Measurements from ENCODE around the gene LEFTY2.
"Not testable (repeated sequence)": the region's sequence is repeated elsewhere in the genome, so short reads cannot be mapped to it uniquely, and the experiment has no call there.

LEFTY2 gene

DNA sequence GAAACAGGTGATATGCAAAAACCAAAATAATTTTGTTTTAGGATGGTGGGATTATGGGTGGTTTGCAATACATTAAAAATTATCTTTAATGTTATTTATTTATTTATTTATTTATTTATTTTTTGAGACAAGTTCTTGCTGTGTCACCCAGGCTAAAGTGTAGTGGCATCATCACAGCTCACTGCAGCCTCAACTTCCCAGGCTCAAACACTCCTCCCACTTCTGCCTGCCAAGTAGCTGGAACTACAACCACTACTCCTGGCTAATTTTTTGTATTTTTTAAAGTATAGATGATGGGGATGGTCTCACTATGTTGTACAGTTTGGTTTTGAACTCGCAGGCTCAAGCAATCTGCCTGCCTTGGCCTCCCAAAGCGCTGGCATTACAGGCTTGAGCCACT, 10.5 kb downstream of the LEFTY2 start:
- Mint-ChIP-seq H3K27me3 (no peaks in the 10 kb centered on the region), H3K4me1 (ENCODE audit: low read depth) (peaks cover 6% of the 10 kb centered on the region), H3K4me3 (no peak overlapping the region), H3K9me3 (no peaks in the 10 kb centered on the region), H3K27ac (no peak overlapping the region), H3K36me3 (ENCODE audit: low read depth) (no peaks in the 10 kb centered on the region)
- intact Hi-C loops (cut with micrococcal nuclease), result no loop called here

DNA sequence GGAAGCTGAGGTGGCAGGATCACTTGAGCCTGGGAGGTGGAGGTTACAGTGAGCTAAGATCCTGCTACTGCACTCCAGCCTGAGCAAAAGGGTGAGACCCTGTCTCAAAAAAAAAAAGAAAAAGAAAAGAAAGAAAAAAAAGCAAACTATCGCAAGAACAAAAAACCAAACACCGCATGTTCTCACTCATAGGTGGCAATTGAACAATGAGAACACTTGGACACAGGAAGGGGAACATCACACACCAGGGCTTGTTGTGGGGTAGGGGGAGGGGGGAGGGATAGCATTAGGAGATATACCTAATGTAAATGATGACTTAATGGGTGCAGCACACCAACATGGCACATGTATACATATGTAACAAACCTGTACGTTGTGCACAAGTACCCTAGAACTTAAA, 11.6 kb downstream of the LEFTY2 start:
- H3K27ac Mint-ChIP-seq; H3K4me3 Mint-ChIP-seq; H3K9me3 Mint-ChIP-seq; H3K4me1 Mint-ChIP-seq (ENCODE audit: low read depth); intact Hi-C loops (cut with micrococcal nuclease); H3K27me3 Mint-ChIP-seq; H3K36me3 Mint-ChIP-seq (ENCODE audit: low read depth): not testable (repeated sequence)

DNA sequence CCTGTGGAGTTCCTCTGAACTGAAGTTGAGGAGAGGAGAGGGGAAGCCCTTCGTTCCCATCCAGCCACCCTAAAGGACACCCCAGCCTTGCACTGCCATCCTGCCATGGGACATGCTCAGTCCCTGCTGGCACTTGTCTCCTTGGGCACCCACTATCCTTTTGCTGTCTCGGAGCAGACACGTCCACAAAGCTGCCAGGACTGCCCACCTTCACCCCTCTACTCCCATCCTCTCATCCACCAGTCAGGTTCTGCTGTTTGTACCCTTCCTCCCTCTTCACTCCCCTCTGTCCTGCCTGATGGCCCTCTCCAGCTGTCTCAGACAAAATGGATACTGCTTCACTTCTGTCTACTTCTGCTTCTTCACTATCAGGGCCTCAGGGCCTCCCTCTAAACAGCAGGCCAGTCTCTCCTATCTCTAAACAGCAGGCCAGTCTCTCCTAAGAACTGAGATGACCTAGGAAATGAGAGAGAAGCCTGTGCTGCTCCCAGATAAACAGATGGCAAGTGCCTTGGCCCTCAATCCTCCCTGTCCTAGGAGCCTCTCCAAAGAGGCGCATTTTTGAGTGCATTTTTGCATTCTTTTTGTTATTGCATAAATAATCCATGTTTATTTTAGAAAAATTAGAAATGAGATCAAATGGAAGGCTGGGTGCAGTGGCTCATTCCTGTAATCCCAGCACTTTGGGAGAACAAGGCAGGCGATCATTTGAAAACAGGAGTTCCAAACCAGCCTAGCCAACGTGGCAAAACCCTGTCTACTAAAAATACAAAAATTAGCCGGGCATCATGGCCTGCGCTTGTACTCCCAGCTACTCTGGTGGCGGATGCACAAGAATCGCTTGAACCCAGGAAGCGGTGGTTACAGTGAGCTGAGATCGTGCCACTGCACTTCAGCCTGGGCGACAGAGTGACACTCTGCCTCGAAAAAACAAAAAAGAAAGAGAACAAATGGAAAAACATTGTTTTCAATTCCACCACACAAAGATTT, 12.5 kb downstream of the LEFTY2 start:
- Mint-ChIP-seq H3K4me3 (no peak overlapping the region), H3K27me3 (no peaks in the 10 kb centered on the region), H3K4me1 (ENCODE audit: low read depth) (peaks cover 7% of the 10 kb centered on the region), H3K36me3 (ENCODE audit: low read depth) (peaks cover 8% of the 10 kb centered on the region), H3K9me3 (no peaks in the 10 kb centered on the region), H3K27ac (no peak overlapping the region)
- intact Hi-C loops (cut with micrococcal nuclease), result no loop called here

DNA sequence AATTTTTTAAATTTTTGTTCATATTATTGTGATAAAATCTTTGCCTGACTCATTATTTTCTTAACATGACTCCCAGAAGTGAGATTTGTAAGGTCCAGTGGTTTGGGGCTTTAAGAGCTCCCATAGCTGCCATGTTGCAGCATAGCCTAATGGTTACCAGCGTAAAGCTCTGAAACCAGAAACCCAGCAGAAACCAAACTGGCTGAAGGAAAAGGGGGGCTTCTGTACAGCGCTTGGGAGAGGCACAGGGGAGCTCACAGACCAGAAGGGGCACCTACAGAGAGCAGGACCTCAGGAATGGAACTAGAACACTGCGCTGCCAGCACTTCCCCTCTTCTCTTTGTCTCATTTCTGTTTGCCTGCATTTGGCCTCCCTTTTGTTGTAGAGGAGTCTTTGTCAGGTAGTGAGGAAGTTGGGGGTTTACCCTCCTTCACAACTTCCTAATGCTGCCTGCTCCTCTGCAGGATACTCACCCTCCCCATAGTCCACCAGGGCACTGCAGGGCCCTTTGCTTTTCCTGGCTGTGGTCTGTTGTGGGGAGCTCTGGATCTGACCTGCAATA, 14.4 kb downstream of the LEFTY2 start:
- Mint-ChIP-seq H3K4me3 (no peak overlapping the region), H3K36me3 (ENCODE audit: low read depth) (peaks cover 22% of the 10 kb centered on the region), H3K27ac (no peak overlapping the region), H3K4me1 (ENCODE audit: low read depth) (peaks cover 26% of the 10 kb centered on the region), H3K9me3 (no peaks in the 10 kb centered on the region), H3K27me3 (no peaks in the 10 kb centered on the region)
- intact Hi-C loops (cut with micrococcal nuclease), result no loop called here

GRCh38 chr1:225923692-225924555, 17.1 kb downstream of the LEFTY2 start, which contains the start of gene PYCR2:
TSS of gene PYCR2 (minus strand) at chr1:225924250. CDS start at chr1:225924110, 140 bp downstream.
- Mint-ChIP-seq H3K4me3 (peak within 1 kb of the TSS; percentile 85), H3K27ac (peak within 1 kb of the TSS; percentile 91), H3K36me3 (ENCODE audit: low read depth) (peaks cover 49% of the 10 kb centered on the region), H3K9me3 (no peaks in the 10 kb centered on the region), H3K27me3 (no peaks in the 10 kb centered on the region), H3K4me1 (ENCODE audit: low read depth) (peaks cover 49% of the 10 kb centered on the region)
- intact Hi-C loops (cut with micrococcal nuclease), result loop anchor here (2.0 to 5.0 kb wide), 2 partner anchors 43 to 457 kb away; no protein-coding TSS in a partner anchor

DNA sequence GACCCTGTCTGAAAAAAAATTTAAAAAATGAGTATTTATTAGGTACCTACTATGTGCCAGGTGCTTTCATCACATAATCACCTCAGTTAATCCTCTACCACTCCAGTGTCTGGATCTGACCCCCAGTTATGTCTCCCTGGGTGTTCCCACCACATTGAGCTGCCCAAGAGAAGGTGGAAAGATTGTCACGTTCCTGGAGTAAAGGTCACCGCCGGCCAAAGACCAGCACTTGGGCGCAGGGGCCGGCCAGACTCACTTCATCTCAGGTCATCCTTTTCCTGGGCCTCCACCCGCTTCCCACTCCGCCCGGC, 17.7 kb downstream of the LEFTY2 start:
- intact Hi-C loops (cut with micrococcal nuclease), result loop anchor here (5.0 kb wide), 1 partner anchor 456 kb away; no protein-coding TSS in a partner anchor
- H3K36me3 Mint-ChIP-seq (ENCODE audit: low read depth), result peaks cover 55% of the 10 kb centered on the region
- H3K4me3 Mint-ChIP-seq, result peak overlapping the region; percentile 85
- peak overlapping the region; percentile 91 for H3K27ac Mint-ChIP-seq
- no peaks in the 10 kb centered on the region for H3K27me3 Mint-ChIP-seq
- no peaks in the 10 kb centered on the region for H3K9me3 Mint-ChIP-seq
- H3K4me1 Mint-ChIP-seq (ENCODE audit: low read depth), result peaks cover 49% of the 10 kb centered on the region

DNA sequence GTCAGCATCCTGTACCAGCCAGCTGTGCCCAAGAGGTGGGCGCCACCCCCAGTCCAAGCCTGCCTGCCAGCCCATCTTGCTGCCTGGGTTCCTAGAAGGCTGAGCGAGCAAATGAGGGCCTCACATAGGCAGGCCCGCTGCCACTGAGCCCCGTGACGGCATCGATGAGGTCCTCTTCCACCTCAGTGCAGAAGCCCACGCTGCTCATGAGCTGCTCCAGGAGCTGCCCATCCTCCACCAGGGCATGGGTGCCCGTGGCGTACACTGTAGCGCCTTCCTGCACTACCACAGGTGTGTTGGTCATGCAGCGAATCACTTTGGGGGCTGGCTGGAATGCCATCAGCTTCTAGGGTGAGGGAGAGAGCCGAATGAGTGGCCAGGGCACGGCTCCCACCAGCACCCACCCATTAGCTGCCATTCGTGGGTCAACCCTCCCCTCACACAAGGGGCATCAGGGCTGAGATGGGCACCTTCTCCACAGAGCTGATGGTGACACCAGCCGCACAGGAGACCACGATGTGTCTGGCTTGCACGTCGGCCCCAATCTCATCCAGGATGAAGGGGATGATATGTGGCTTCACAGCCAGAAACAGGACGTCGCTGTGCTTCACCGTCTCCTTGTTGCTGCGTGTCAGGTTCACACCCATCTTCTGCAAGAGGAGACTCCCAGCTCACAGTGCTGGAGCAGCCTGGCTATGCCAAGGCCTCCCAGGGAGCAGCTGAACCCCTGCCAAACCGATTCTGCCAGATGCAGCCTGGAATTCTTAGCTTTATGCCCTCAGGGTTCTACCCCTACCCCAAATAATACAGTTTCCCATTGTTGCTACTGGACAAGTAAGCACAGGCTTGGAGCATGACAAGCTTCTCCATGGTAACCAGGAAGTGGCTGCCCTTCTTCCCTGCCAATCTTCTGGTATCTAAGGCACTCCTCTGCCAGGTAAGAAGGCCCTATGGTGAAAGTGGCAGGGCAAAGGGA, 19.0 kb downstream of the LEFTY2 start:
- intact Hi-C loops (cut with micrococcal nuclease), result loop anchor here (5.0 kb wide), 1 partner anchor 455 kb away; no protein-coding TSS in a partner anchor
- Mint-ChIP-seq H3K9me3 (no peaks in the 10 kb centered on the region), H3K4me3 (no peak overlapping the region), H3K27ac (peak overlapping the region; percentile 91), H3K4me1 (ENCODE audit: low read depth) (peaks cover 49% of the 10 kb centered on the region), H3K36me3 (ENCODE audit: low read depth) (peaks cover 68% of the 10 kb centered on the region), H3K27me3 (no peaks in the 10 kb centered on the region)

GRCh38 chr1:225919906-225920305, 21.1 kb downstream of the LEFTY2 start:
- Mint-ChIP-seq H3K27me3 (no peaks in the 10 kb centered on the region), H3K36me3 (ENCODE audit: low read depth) (peaks cover 89% of the 10 kb centered on the region), H3K9me3 (no peaks in the 10 kb centered on the region), H3K4me1 (ENCODE audit: low read depth) (peaks cover 43% of the 10 kb centered on the region), H3K4me3 (no peak overlapping the region), H3K27ac (peak overlapping the region; percentile 77)
- intact Hi-C loops (cut with micrococcal nuclease), result loop anchor here (5.0 to 10.0 kb wide), 3 partner anchors 55 to 453 kb away; partner anchors contain the start of gene SRP9

DNA sequence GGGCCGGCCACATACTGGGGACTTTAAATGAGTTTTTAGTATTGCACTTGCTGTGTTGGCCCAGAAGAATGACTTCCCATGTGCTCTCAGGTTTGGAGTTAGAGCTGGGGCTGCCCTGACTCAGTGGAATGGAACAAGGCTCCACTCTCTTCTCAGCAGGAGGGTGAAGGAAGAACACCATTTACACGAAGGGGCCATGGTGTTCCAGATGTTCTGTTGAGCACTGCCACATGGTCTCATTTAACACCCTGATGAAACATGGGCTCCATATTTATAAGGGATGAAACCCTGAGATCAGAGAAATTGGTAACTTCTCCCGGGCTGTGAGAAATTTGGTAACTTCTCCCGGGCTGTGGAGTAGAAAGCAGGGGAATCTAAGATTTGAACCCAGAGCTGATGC, 22.7 kb downstream of the LEFTY2 start:
- Mint-ChIP-seq H3K27me3 (no peaks in the 10 kb centered on the region), H3K4me3 (no peak overlapping the region), H3K9me3 (no peaks in the 10 kb centered on the region), H3K4me1 (ENCODE audit: low read depth) (peaks cover 40% of the 10 kb centered on the region), H3K27ac (no peak overlapping the region), H3K36me3 (ENCODE audit: low read depth) (peaks cover 84% of the 10 kb centered on the region)
- intact Hi-C loops (cut with micrococcal nuclease), result loop anchor here (10.0 kb wide), 2 partner anchors 57 to 143 kb away; partner anchors contain the start of gene SRP9

DNA sequence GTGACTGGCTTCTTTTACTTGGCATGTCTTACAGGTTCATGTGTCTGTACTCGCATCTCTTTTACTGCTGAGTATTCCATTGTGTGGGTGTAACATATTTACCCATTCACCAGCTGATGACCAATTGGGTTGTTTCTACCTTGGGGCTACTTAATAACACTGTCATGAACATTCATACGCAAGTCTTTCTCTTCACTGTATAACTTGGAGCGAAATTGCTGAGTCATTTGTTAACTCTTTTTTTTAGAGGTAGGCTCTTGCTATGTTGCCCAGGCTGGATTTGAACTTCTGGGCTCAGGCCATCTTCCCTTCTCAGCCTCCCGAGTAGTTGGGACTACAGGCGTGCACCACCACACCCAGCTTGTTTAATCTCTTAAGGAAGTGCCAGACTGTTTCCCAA, 23.5 kb downstream of the LEFTY2 start:
- Mint-ChIP-seq H3K36me3 (ENCODE audit: low read depth) (peaks cover 83% of the 10 kb centered on the region), H3K4me1 (ENCODE audit: low read depth) (peaks cover 33% of the 10 kb centered on the region), H3K4me3 (no peak overlapping the region), H3K27ac (no peak overlapping the region), H3K27me3 (no peaks in the 10 kb centered on the region), H3K9me3 (no peaks in the 10 kb centered on the region)
- intact Hi-C loops (cut with micrococcal nuclease), result loop anchor here (10.0 kb wide), 2 partner anchors 57 to 143 kb away; partner anchors contain the start of gene SRP9

- no peak overlapping the region for H3K4me3 Mint-ChIP-seq
- H3K27me3 Mint-ChIP-seq, result no peaks in the 10 kb centered on the region
- intact Hi-C loops (cut with micrococcal nuclease), result loop anchor here (10.0 kb wide), 2 partner anchors 58 to 142 kb away; partner anchors contain the start of gene SRP9
- H3K9me3 Mint-ChIP-seq, result no peaks in the 10 kb centered on the region
- peaks cover 80% of the 10 kb centered on the region for H3K36me3 Mint-ChIP-seq (ENCODE audit: low read depth)
- peaks cover 28% of the 10 kb centered on the region for H3K4me1 Mint-ChIP-seq (ENCODE audit: low read depth)
- no peak overlapping the region for H3K27ac Mint-ChIP-seq
These were observed 23.9 kb downstream of the LEFTY2 start for GRCh38 chr1:225917101-225917500.

DNA sequence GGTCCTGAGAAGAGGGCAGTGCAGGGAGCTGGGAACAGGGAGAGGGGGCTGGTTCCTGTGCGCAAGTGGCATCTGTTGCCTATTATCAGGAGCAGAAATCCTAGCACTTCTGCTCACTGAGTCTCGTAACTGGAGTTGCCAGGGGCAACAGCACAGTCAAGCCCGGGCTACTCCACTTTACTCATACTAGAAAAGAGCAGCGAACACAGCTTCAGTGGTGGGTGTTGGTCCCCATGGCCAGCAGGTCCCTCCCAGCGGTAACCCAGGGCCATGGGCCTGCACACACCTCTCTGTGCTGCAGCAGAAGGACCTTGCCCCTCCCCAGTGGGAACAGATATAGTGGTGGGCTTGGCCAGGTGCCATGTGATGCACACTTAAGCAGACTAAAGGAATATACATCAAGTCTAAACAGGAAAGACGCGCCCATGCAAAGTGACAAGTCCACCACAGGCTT, 25.5 kb downstream of the LEFTY2 start:
- H3K27ac Mint-ChIP-seq, result no peak overlapping the region
- intact Hi-C loops (cut with micrococcal nuclease), result loop anchor here (10.0 kb wide), 2 partner anchors 59 to 141 kb away; partner anchors contain the start of gene SRP9

More for the DNA sequence above, 25.5 kb downstream of the LEFTY2 start:
- H3K36me3 Mint-ChIP-seq (ENCODE audit: low read depth), result peaks cover 64% of the 10 kb centered on the region
- peaks cover 4% of the 10 kb centered on the region for H3K27me3 Mint-ChIP-seq
- H3K9me3 Mint-ChIP-seq, result no peaks in the 10 kb centered on the region
- no peak overlapping the region for H3K4me3 Mint-ChIP-seq
- H3K4me1 Mint-ChIP-seq (ENCODE audit: low read depth), result peaks cover 13% of the 10 kb centered on the region
